Activated CD4-positive, alpha-beta memory T cell treated with anti-CD3 and anti-CD28 coated beads for 36 hours (primary cell): ENCODE measurements around the gene CCDC88A. TPM values are rescaled to one million over a fixed set of nuclear protein-coding genes. Genes with fewer than 3 reads are reported as not detected.
"Not testable (repeated sequence)": the region's sequence is repeated elsewhere in the genome, so short reads cannot be mapped to it uniquely, and the experiment has no call there.

ENCODE experiments used
- CTCF ChIA-PET: fragments of 350-600 bp; sonication (Branson Sonifier 250); formaldehyde crosslinking; loops from one replicate; lab custom pipeline; 2021; ENCODE audit warnings: antibody characterized with exemption, inconsistent platforms; lab: Charles Lee
- POLR2A ChIA-PET: fragments of 350-600 bp; sonication (Branson Sonifier 250); formaldehyde crosslinking; loops from one replicate; lab custom pipeline; 2021; ENCODE audit warnings: antibody characterized with exemption; lab: Charles Lee
- DNase-seq: peaks from one replicate; pipeline ENCODE4 v3.0.0-alpha.2; 2020
- H3K27ac Mint-ChIP-seq: one replicate; pipeline ENCODE4 v1.8.0; 2021; ENCODE audit warnings: mixed read lengths
- H3K27me3 Mint-ChIP-seq: one replicate; pipeline ENCODE4 v1.8.0; 2021; ENCODE audit warnings: mixed read lengths
- H3K36me3 Mint-ChIP-seq: one replicate; pipeline ENCODE4 v1.8.0; 2021; ENCODE audit warnings: mixed read lengths
- H3K4me1 Mint-ChIP-seq: one replicate; pipeline ENCODE4 v1.8.0; 2021; ENCODE audit warnings: low read depth, mixed read lengths
- H3K4me3 Mint-ChIP-seq: one replicate; pipeline ENCODE4 v1.8.0; 2021; ENCODE audit warnings: mild to moderate bottlenecking, mixed read lengths
- H3K9me3 Mint-ChIP-seq: one replicate; pipeline ENCODE4 v1.8.0; 2021; ENCODE audit warnings: mixed read lengths
- intact Hi-C: fragments of 100-400 bp; cut with micrococcal nuclease; formaldehyde crosslinking; loops from one replicate; pipeline ENCODE4 v1.15.1; 2023
- total RNA-seq, 2 experiments: library from RNA; stranded (reverse); gene quantifications; one replicate each; pipeline ENCODE4 v1.2.3, GENCODE V29; 2021

Gene CCDC88A
- total RNA-seq, 2 experiments from 2014 or later = 13.2 to 14.1 TPM

- ChIA-PET CTCF (no interaction called here), POLR2A (no interaction called here)
- H3K4me3 Mint-ChIP-seq = no peak overlapping the region
- H3K27ac Mint-ChIP-seq = no peak overlapping the region
- H3K4me1 Mint-ChIP-seq = no peaks in the 10 kb centered on the region
- no peaks in the 10 kb centered on the region for H3K9me3 Mint-ChIP-seq
- DNase-seq = no peak
- intact Hi-C loops = no loop called here
- H3K27me3 Mint-ChIP-seq = no peaks in the 10 kb centered on the region
- H3K36me3 Mint-ChIP-seq = peaks cover 4% of the 10 kb centered on the region
Measured at GRCh38 chr2:55400332-55400731, 19.3 kb downstream of the CCDC88A start.

DNA sequence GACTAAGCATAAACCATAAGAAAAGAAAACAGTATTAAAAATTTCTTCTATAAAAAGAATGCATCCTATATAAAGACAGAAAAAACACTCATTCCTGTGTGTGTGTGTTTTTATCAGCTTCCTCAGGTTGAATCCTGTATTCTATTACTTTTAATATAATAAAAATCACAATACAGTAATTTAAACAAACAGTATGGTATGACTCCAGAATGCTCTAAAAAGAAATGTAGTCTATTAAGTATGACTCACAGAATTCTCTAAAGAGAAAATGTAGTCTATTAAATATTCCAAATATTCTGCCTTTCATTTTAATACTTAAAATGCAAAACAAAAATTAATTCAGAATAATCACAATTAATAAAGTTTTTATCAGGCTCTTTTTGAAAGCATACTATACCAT lies 19.8 kb downstream of the CCDC88A start:
- DNase-seq = no peak
- peaks cover 4% of the 10 kb centered on the region for H3K36me3 Mint-ChIP-seq
- ChIA-PET CTCF (no interaction called here), POLR2A (no interaction called here)
- no peaks in the 10 kb centered on the region for H3K27me3 Mint-ChIP-seq
- H3K4me1 Mint-ChIP-seq = no peaks in the 10 kb centered on the region
- H3K9me3 Mint-ChIP-seq = no peaks in the 10 kb centered on the region
- no peak overlapping the region for H3K4me3 Mint-ChIP-seq
- H3K27ac Mint-ChIP-seq = no peak overlapping the region
- intact Hi-C loops = no loop called here

- POLR2A ChIA-PET = interaction anchor here (0.6 kb wide), 1 partner anchor 972 kb away, joined by 3 read pairs; no protein-coding TSS in a partner anchor
- Mint-ChIP-seq H3K27me3 (no peaks in the 10 kb centered on the region), H3K27ac (no peak overlapping the region), H3K4me1 (no peaks in the 10 kb centered on the region), H3K9me3 (peaks cover 6% of the 10 kb centered on the region), H3K36me3 (no peaks in the 10 kb centered on the region), H3K4me3 (no peak overlapping the region)
- no peak for DNase-seq
- CTCF ChIA-PET = no interaction called here
- intact Hi-C loops = no loop called here
Measured at GRCh38 chr2:55395724-55396605, 23.7 kb downstream of the CCDC88A start.

GRCh38 chr2:55391615-55392242 lies 27.9 kb downstream of the CCDC88A start:
- Mint-ChIP-seq H3K4me1 (no peaks in the 10 kb centered on the region), H3K4me3 (no peak overlapping the region), H3K9me3 (peaks cover 9% of the 10 kb centered on the region), H3K27ac (no peak overlapping the region), H3K36me3 (no peaks in the 10 kb centered on the region), H3K27me3 (no peaks in the 10 kb centered on the region)
- intact Hi-C loops = no loop called here
- ChIA-PET CTCF (no interaction called here), POLR2A (no interaction called here)
- DNase-seq = no peak

- H3K4me3 Mint-ChIP-seq = no peak overlapping the region
- intact Hi-C loops = no loop called here
- no peak for DNase-seq
- H3K27me3 Mint-ChIP-seq = no peaks in the 10 kb centered on the region
- POLR2A ChIA-PET = no interaction called here
- CTCF ChIA-PET = no interaction called here
- H3K36me3 Mint-ChIP-seq = no peaks in the 10 kb centered on the region
- H3K27ac Mint-ChIP-seq = no peak overlapping the region
- H3K9me3 Mint-ChIP-seq = peaks cover 9% of the 10 kb centered on the region
- H3K4me1 Mint-ChIP-seq = no peaks in the 10 kb centered on the region
Measured at GRCh38 chr2:55391155-55391554, 28.5 kb downstream of the CCDC88A start.

DNA sequence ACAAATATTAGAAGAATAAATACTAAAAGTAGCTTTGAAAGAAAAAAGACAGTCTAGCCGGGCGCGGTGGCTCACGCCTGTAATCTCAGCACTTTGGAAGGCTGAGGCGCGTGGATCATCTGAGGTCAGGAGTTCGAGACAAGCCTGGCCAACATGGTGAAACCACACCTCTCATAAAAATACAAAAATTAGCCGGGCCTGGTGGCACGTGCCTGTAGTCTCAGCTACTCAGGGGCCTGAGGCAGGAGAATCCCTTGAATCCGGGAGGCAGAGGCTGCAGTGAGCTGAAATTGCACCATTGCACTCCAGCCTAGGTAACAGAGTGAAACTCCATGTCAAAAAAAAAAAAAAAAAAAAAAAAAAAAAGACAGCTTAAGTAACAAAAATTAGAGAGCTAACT lies 34.1 kb downstream of the CCDC88A start:
- POLR2A ChIA-PET, H3K27me3 Mint-ChIP-seq, DNase-seq, H3K4me3 Mint-ChIP-seq, CTCF ChIA-PET, H3K4me1 Mint-ChIP-seq, intact Hi-C loops, H3K9me3 Mint-ChIP-seq, H3K27ac Mint-ChIP-seq, H3K36me3 Mint-ChIP-seq: not testable (repeated sequence)

GRCh38 chr2:55384786-55385185 lies 34.9 kb downstream of the CCDC88A start:
- intact Hi-C loops = no loop called here
- Mint-ChIP-seq H3K9me3 (no peaks in the 10 kb centered on the region), H3K4me3 (no peak overlapping the region), H3K27ac (no peak overlapping the region), H3K27me3 (no peaks in the 10 kb centered on the region), H3K4me1 (no peaks in the 10 kb centered on the region), H3K36me3 (no peaks in the 10 kb centered on the region)
- DNase-seq = no peak
- CTCF ChIA-PET = no interaction called here
- POLR2A ChIA-PET = no interaction called here

DNA sequence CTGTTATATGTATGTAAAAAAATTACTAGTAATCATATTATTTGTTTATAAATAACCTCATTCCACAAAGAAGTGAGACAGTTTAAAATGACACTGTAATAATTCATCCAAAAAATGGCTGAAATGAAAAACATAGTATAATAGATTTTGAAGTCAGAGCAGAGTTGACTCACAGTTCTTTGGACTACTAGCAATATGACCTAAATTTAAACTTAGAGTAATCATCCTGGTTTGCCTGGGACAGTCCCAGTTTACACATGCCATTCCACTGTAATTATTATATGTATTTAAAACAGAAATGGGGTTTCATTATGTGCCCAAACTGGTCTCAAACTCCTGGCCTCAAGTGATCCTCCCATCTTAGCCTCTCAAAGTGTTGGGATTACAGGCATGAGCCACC lies 48.3 kb downstream of the CCDC88A start:
- no peaks in the 10 kb centered on the region for H3K36me3 Mint-ChIP-seq
- H3K4me3 Mint-ChIP-seq = no peak overlapping the region
- intact Hi-C loops = no loop called here
- no peak overlapping the region for H3K27ac Mint-ChIP-seq
- H3K9me3 Mint-ChIP-seq = no peaks in the 10 kb centered on the region
- H3K4me1 Mint-ChIP-seq = no peaks in the 10 kb centered on the region
- POLR2A ChIA-PET = no interaction called here
- CTCF ChIA-PET = no interaction called here
- no peak for DNase-seq
- H3K27me3 Mint-ChIP-seq = no peaks in the 10 kb centered on the region

DNA sequence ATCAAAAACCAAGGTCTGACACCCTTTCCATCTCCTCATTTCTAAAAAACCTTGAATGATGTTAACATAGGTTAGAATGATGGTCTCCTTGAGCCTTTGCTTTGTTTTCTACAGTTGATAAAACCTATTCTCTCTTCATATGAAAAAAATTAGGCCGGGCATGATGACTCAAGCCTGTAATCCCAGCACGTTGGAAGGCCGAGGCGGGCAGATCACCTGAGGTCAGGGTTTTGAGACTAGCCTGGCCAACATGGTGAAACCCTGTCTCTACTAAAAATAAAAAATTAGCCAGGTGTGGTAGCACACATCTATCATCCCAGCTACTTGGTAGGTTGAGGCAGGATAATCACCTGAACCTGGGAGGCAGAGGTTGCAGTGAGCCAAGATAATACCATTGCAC lies 49.4 kb downstream of the CCDC88A start:
- no peaks in the 10 kb centered on the region for H3K9me3 Mint-ChIP-seq
- POLR2A ChIA-PET = no interaction called here
- no peak for DNase-seq
- intact Hi-C loops = no loop called here
- H3K27me3 Mint-ChIP-seq = no peaks in the 10 kb centered on the region
- no peak overlapping the region for H3K4me3 Mint-ChIP-seq
- no peak overlapping the region for H3K27ac Mint-ChIP-seq
- CTCF ChIA-PET = interaction anchor here (0.6 kb wide), 1 partner anchor 182 kb away, joined by 3 read pairs; no protein-coding TSS in a partner anchor
- no peaks in the 10 kb centered on the region for H3K36me3 Mint-ChIP-seq
- H3K4me1 Mint-ChIP-seq = no peaks in the 10 kb centered on the region

- CTCF ChIA-PET = no interaction called here
- intact Hi-C loops = no loop called here
Measured at GRCh38 chr2:55365303-55365702, 54.4 kb downstream of the CCDC88A start.

GRCh38 chr2:55364189-55365055 lies 55.2 kb downstream of the CCDC88A start:
- ChIA-PET POLR2A (no interaction called here), CTCF (interaction anchor here (0.9 kb wide), 1 partner anchor 95 kb away, joined by 3 read pairs; no protein-coding TSS in a partner anchor)
- no peak overlapping the region for H3K4me3 Mint-ChIP-seq
- no peaks in the 10 kb centered on the region for H3K27me3 Mint-ChIP-seq
- H3K27ac Mint-ChIP-seq = no peak overlapping the region
- H3K4me1 Mint-ChIP-seq = no peaks in the 10 kb centered on the region
- no peaks in the 10 kb centered on the region for H3K9me3 Mint-ChIP-seq
- intact Hi-C loops = no loop called here
- DNase-seq = no peak
- H3K36me3 Mint-ChIP-seq = no peaks in the 10 kb centered on the region

More at GRCh38 chr2:55365303-55365702, 54.4 kb downstream of the CCDC88A start:
- H3K4me3 Mint-ChIP-seq = no peak overlapping the region
- no peaks in the 10 kb centered on the region for H3K4me1 Mint-ChIP-seq
- H3K36me3 Mint-ChIP-seq = no peaks in the 10 kb centered on the region
- no peaks in the 10 kb centered on the region for H3K27me3 Mint-ChIP-seq
- H3K9me3 Mint-ChIP-seq = no peaks in the 10 kb centered on the region
- no peak overlapping the region for H3K27ac Mint-ChIP-seq
- no peak for DNase-seq
- POLR2A ChIA-PET = no interaction called here

DNA sequence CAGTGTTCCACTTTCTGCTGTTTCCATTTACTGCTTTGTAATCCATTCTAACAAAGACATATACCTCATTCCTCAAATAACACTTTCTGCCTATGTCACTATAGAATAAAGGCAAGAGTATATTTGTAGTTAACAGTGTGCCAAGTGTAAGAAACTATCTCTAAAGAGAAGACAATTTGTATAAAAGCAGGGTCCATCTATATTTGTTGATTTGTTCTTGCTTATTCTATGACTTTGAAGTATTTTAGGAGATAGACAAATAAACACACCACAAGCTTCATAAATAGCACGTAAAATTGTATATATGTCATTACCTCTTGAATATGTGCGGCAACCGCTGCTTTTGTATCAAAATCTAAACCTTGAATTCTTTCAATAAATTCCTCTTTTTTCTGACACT lies 56.0 kb downstream of the CCDC88A start:
- Mint-ChIP-seq H3K4me1 (no peaks in the 10 kb centered on the region), H3K4me3 (no peak overlapping the region), H3K27ac (no peak overlapping the region), H3K27me3 (no peaks in the 10 kb centered on the region), H3K9me3 (no peaks in the 10 kb centered on the region), H3K36me3 (no peaks in the 10 kb centered on the region)
- intact Hi-C loops = no loop called here
- POLR2A ChIA-PET = no interaction called here
- CTCF ChIA-PET = interaction anchor here (0.9 kb wide), 1 partner anchor 94 kb away, joined by 3 read pairs; no protein-coding TSS in a partner anchor
- DNase-seq = no peak
